Suppressor macrophage (primary cell): ENCODE measurements around the gene LY6G6C.

ENCODE experiments used
- DNase-seq, 4 experiments: peaks; one replicate each; pipeline ENCODE4 v3.0.0-alpha.2; 2020 to 2022

LY6G6C gene

DNA sequence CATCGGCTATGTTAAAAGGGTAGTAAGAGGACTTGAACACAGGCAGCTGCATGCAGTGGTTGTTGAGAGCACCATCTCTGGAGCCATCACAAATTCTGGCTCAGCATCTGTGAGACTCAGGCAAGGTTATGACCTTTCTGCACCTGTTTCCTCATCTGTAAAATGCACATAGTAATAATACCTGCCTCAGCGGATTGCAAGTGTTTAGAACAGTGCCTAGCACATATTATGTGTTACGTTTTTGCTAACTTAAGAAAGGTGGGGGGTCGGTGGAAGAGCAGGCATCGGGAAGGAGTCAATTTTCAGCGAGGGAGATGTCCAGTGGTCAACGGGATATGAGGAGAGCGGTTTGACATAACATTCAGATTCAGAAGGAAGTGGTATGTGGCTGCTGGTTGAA is 43.6 kb downstream of the LY6G6C start:
- no peak for DNase-seq

DNA sequence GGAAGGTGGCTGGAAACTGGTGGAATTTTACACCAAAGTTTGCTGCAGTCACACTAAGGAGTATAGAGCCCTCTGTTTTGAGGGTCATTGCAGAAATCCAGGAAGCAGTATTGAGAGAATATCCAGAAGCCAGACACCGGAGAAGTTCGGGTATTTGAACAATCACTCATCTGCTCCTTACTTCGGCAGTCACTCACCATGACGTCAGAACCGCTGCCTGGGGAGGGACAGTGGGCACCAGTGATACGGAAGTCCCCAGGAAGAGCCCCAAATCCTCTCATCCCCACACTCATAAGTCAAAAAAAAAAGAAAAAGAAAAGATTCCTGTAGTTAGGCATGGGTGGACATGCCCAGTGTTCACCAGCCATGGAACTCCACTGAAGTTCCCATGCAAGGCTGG is 44.6 kb downstream of the LY6G6C start:
- no peak for DNase-seq

DNA sequence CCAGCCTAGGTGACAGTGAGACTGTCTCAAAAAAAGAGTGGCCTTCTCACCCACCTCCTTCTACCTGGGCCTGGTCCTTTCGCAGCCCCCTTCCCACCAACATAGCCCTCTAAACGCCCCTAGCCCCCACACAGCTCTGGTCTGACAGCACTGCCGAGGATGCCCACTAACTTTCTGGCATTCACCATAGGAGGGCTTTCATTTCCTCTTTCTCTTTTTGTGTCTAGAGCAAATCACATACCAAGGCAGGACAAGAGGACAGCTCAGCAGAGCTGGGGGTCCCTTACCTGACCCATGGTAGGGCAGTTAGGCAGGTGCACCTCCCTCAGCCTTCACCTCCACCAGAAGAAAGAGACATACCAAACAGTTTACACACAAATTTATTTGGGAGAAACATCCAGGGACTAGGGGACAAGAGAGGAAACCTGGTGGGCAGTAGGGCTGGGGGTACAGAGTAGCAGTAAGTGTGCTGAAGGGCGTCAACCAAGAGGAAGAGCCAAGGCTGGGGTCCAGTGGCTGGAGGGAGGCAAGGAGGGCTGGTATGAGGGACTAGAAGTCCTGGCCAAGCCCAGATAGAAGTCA is 45.1 kb downstream of the LY6G6C start:
- no peak for DNase-seq

DNA sequence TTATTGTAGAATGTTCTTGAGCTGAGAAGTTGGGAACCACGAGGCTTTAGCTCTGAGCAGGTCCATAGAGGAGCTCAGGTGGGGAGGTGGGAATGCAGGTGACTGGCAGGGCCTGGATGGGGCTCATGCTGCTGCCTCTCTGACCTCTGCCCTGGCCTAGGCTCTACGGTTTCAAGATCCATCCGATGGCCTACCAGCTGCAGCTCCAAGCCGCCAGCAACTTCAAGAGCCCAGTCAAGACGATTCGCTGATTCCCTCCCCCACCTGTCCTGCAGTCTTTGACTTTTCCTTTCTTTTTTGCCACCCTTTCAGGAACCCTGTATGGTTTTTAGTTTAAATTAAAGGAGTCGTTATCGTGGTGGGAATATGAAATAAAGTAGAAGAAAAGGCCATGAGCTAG is 51.9 kb downstream of the LY6G6C start, which contains the start of gene LY6G5B:
TSS of gene LY6G5B (plus strand) at position 301 of the 400 bp plus-strand sequence. CDS start 975 bp downstream, outside the sequence.
- DNase-seq = no peak
